Measurements from ENCODE around the gene ARRDC2. TPM values are rescaled to one million over a fixed set of nuclear protein-coding genes. Genes with fewer than 3 reads are reported as not detected.
"Not testable (repeated sequence)": the region's sequence is repeated elsewhere in the genome, so short reads cannot be mapped to it uniquely, and the experiment has no call there.

Gene ARRDC2
- total and polyA plus RNA-seq, 3 experiments from 2014 or later, result 33.5 to 45.8 (median 37.1) TPM

DNA sequence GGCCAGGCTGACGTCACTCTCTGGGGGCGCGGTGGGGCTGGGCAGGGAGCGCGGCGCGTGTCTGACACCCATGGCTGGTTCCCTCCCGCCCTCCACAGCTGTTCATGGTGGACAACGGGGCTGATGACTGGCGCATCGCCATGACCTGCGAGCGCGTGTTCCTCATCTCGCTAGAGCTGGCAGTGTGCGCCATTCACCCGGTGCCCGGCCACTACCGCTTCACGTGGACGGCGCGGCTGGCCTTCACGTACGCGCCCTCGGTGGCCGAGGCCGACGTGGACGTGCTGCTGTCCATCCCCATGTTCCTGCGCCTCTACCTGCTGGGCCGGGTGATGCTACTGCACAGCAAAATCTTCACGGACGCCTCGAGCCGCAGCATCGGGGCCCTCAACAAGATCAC, 26.4 kb upstream of the ARRDC2 start:
- ChIA-PET POLR2A (no interaction called here), CTCF (interaction anchor here (2.1 kb wide), 1 partner anchor 44 kb away, joined by 7 read pairs; no protein-coding TSS in a partner anchor)
- H3K36me3 Mint-ChIP-seq, result no peaks in the 10 kb centered on the region

DNA sequence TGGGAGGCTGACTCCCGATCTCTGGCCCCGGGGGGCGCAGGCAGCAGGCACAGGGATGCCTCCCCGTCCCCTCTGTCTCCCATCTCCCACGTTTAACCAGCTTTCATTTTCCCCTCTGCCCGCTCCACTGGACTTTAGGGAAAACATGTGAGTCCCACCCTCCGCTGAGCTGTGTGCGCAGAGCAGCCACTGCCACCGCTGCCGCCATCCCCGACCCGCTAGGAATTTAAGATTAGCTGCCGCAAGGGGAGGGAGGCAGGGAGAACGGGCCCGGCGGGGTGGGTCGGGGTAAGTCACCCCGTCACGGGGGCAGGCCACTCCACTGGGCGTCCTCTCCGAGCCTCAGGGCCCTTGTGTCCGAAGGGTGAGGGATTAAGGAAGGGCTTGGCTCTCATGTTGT, 25.5 kb upstream of the ARRDC2 start:
- H3K27ac Mint-ChIP-seq, result no peak overlapping the region
- H3K4me1 Mint-ChIP-seq, result no peaks in the 10 kb centered on the region
- H3K36me3 ChIP-seq (ENCODE audit: insufficient read depth, low read length), result no peaks in the 10 kb centered on the region
- H3K4me3 ChIP-seq (ENCODE audit: low read length), result no peak overlapping the region
- H3K36me3 Mint-ChIP-seq, result no peaks in the 10 kb centered on the region
- no peaks in the 10 kb centered on the region for H3K9me3 ChIP-seq (ENCODE audit: low read length)
- no peaks in the 10 kb centered on the region for H3K27me3 ChIP-seq (ENCODE audit: insufficient read depth, low read length, poor library complexity, severe bottlenecking)
- no peak overlapping the region for H3K4me3 Mint-ChIP-seq
- no peaks in the 10 kb centered on the region for H3K4me1 ChIP-seq (ENCODE audit: insufficient read depth, low read length)
- ChIA-PET CTCF (interaction anchor here (2.1 kb wide), 1 partner anchor 44 kb away, joined by 7 read pairs; no protein-coding TSS in a partner anchor), POLR2A (no interaction called here)
- no peaks in the 10 kb centered on the region for H3K9me3 Mint-ChIP-seq
- no peak for DNase-seq
- H3K27me3 Mint-ChIP-seq, result peaks cover 15 to 21% of the 10 kb centered on the region in 2 donors
- H3K27ac ChIP-seq (ENCODE audit: low read depth, low read length), result no peak overlapping the region

More for the DNA sequence above, 26.4 kb upstream of the ARRDC2 start:
- H3K4me1 ChIP-seq (ENCODE audit: insufficient read depth, low read length), result no peaks in the 10 kb centered on the region
- H3K36me3 ChIP-seq (ENCODE audit: insufficient read depth, low read length), result no peaks in the 10 kb centered on the region
- no peaks in the 10 kb centered on the region for H3K9me3 ChIP-seq (ENCODE audit: low read length)
- H3K9me3 Mint-ChIP-seq, result no peaks in the 10 kb centered on the region
- no peaks in the 10 kb centered on the region for H3K27me3 ChIP-seq (ENCODE audit: insufficient read depth, low read length, poor library complexity, severe bottlenecking)
- H3K4me1 Mint-ChIP-seq, result no peaks in the 10 kb centered on the region
- no peak for DNase-seq
- no peak overlapping the region for H3K4me3 ChIP-seq (ENCODE audit: low read length)
- H3K27ac Mint-ChIP-seq, result no peak overlapping the region
- no peak overlapping the region for H3K4me3 Mint-ChIP-seq
- H3K27ac ChIP-seq (ENCODE audit: low read depth, low read length), result no peak overlapping the region
- peaks cover 15 to 21% of the 10 kb centered on the region in 2 donors for H3K27me3 Mint-ChIP-seq

DNA sequence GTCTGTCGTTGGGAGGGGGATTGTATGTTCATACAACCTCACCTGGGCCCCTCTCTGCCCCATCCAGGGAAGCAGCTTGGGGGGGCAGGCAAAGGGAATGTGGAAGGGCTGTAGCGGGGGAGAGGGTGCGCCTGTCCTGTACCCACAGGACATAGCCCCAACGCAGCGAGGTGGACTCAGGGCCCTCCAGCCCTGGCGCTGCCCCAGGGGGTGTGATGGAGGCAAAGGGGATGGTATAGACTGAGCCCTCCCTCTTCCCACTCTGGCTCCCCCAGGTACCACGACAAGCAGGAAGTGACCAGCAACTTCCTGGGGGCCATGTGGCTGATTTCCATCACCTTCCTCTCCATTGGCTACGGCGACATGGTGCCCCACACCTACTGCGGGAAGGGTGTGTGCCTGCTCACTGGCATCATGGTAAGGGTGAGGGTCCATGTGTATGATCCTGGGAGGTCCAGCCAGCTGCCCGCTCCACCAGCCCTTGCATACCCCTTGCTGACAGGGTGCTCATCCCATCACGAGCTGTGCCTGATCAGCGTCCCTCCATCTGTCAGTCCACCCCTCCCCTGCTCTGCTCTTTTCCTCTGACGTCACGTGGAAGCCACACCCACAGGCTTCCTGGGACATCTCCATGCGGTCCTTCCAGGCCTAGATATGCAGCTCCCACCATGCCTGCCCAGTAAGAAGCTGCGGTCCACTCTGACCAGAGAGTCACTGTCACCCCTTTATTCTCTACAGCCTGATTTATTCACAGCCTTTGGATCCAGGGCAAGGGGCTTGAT, 22.7 kb upstream of the ARRDC2 start:
- H3K27ac ChIP-seq (ENCODE audit: low read depth, low read length), result no peak overlapping the region
- ChIA-PET CTCF (no interaction called here), POLR2A (no interaction called here)
- H3K4me1 ChIP-seq (ENCODE audit: insufficient read depth, low read length), result no peaks in the 10 kb centered on the region
- Mint-ChIP-seq H3K4me3 (no peak overlapping the region), H3K9me3 (no peaks in the 10 kb centered on the region), H3K27ac (no peak overlapping the region), H3K27me3 (peaks cover 11 to 15% of the 10 kb centered on the region in 2 donors), H3K4me1 (no peaks in the 10 kb centered on the region), H3K36me3 (no peaks in the 10 kb centered on the region)
- no peak overlapping the region for H3K4me3 ChIP-seq (ENCODE audit: low read length)
- no peak for DNase-seq
- no peaks in the 10 kb centered on the region for H3K36me3 ChIP-seq (ENCODE audit: insufficient read depth, low read length)
- no peaks in the 10 kb centered on the region for H3K27me3 ChIP-seq (ENCODE audit: insufficient read depth, low read length, poor library complexity, severe bottlenecking)
- no peaks in the 10 kb centered on the region for H3K9me3 ChIP-seq (ENCODE audit: low read length)

DNA sequence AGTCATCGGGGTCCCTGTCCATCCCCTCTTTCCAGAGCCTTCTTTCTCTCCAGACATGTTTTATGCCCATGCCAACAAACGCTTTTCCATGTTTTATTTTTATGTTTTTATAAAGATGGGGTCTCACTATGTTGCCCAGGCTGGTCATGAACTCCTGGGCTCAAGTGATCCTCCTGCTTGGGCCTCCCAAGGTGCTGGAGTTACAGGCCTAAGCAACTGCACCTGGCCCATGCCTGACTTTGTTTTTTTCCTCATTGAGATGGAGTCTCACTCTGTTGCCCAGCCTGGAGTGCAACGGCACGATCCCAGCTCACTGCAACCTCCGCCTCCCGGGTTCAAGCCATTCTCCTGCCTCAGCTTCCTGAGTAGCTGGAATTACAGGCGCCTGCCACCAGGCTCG, 21.4 kb upstream of the ARRDC2 start:
- H3K36me3 Mint-ChIP-seq; H3K9me3 Mint-ChIP-seq; DNase-seq; H3K4me1 Mint-ChIP-seq; H3K27ac Mint-ChIP-seq; H3K27me3 ChIP-seq (ENCODE audit: insufficient read depth, low read length, poor library complexity, severe bottlenecking); CTCF ChIA-PET; H3K4me1 ChIP-seq (ENCODE audit: insufficient read depth, low read length); POLR2A ChIA-PET; H3K9me3 ChIP-seq (ENCODE audit: low read length); H3K4me3 ChIP-seq (ENCODE audit: low read length); H3K4me3 Mint-ChIP-seq; H3K36me3 ChIP-seq (ENCODE audit: insufficient read depth, low read length); H3K27ac ChIP-seq (ENCODE audit: low read depth, low read length): not testable (repeated sequence)
- peaks cover 8 to 12% of the 10 kb centered on the region in 2 donors for H3K27me3 Mint-ChIP-seq

DNA sequence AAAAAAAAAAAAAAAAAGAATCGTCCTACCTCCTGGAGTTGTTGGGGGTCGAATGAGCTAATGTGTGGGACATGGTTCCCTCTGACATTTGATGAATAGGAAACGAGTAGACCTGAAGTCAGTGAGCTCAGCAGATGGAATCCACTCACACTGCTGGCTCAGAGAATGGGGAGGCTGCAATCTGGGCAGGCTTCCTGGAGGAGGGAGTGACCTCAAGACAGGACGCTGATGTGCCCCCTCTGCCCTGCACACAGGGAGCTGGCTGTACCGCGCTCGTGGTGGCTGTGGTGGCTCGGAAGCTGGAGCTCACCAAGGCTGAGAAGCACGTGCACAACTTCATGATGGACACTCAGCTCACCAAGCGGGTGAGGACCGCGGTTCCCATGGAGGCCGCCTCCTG, 19.8 kb upstream of the ARRDC2 start:
- no peak overlapping the region for H3K4me3 ChIP-seq (ENCODE audit: low read length)
- POLR2A ChIA-PET, result no interaction called here

DNA sequence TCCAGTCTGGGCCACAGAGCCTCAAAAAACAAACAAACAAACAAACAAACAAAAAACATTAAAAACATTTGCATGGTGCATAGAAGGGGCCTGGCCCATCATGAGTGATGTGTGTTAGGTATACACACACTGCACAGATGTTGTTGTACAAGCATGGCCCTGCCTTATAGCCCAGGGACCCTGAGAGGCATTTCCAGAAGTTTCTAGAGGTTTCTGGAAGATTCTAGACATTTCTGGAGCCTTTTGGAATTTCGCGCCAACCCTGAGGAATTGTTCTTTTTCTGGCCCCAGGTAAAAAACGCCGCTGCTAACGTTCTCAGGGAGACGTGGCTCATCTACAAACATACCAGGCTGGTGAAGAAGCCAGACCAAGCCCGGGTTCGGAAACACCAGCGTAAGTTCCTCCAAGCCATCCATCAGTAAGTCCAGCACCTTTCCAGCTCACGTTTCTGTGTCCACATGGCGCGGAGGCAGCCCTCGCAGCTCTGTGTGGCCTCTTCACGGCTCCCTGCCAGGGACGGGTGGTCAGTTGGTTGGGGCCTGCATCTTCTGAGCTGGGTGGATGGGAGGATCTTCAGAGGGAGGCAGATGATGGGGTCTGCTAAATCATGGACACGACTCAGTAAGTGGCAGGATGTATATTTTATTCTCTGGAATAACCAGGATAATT, 18.4 kb upstream of the ARRDC2 start:
- no peak overlapping the region for H3K4me3 Mint-ChIP-seq
- Histone ChIP-seq H3K9me3 (ENCODE audit: low read length) (no peaks in the 10 kb centered on the region), H3K27me3 (ENCODE audit: insufficient read depth, low read length, poor library complexity, severe bottlenecking) (no peaks in the 10 kb centered on the region), H3K4me1 (ENCODE audit: insufficient read depth, low read length) (no peaks in the 10 kb centered on the region), H3K27ac (ENCODE audit: low read depth, low read length) (no peak overlapping the region), H3K4me3 (ENCODE audit: low read length) (no peak overlapping the region), H3K36me3 (ENCODE audit: insufficient read depth, low read length) (no peaks in the 10 kb centered on the region)
- CTCF ChIA-PET, result interaction anchor here (2.0 kb wide), 1 partner anchor 130 kb away, joined by 5 read pairs; the partner anchor contains the start of gene RPL18A
- no peaks in the 10 kb centered on the region for H3K36me3 Mint-ChIP-seq
- no peaks in the 10 kb centered on the region for H3K4me1 Mint-ChIP-seq
- no peak for DNase-seq
- no peaks in the 10 kb centered on the region for H3K9me3 Mint-ChIP-seq
- POLR2A ChIA-PET, result no interaction called here
- no peak overlapping the region for H3K27ac Mint-ChIP-seq
- H3K27me3 Mint-ChIP-seq, result peaks cover 8 to 9% of the 10 kb centered on the region in 2 donors

More for the DNA sequence above, 19.8 kb upstream of the ARRDC2 start:
- H3K4me3 Mint-ChIP-seq, result no peak overlapping the region
- CTCF ChIA-PET, result interaction anchor here (1.3 to 1.6 kb wide), 2 partner anchors 9 to 56 kb away, joined by 4 to 7 read pairs; no protein-coding TSS in a partner anchor
- no peaks in the 10 kb centered on the region for H3K9me3 ChIP-seq (ENCODE audit: low read length)
- H3K27me3 Mint-ChIP-seq, result peaks cover 8 to 9% of the 10 kb centered on the region in 2 donors
- no peaks in the 10 kb centered on the region for H3K36me3 ChIP-seq (ENCODE audit: insufficient read depth, low read length)
- H3K27me3 ChIP-seq (ENCODE audit: insufficient read depth, low read length, poor library complexity, severe bottlenecking), result no peaks in the 10 kb centered on the region
- H3K4me1 Mint-ChIP-seq, result no peaks in the 10 kb centered on the region
- DNase-seq, result no peak
- H3K36me3 Mint-ChIP-seq, result no peaks in the 10 kb centered on the region
- no peaks in the 10 kb centered on the region for H3K9me3 Mint-ChIP-seq
- no peak overlapping the region for H3K27ac ChIP-seq (ENCODE audit: low read depth, low read length)
- H3K4me1 ChIP-seq (ENCODE audit: insufficient read depth, low read length), result no peaks in the 10 kb centered on the region
- no peak overlapping the region for H3K27ac Mint-ChIP-seq

DNA sequence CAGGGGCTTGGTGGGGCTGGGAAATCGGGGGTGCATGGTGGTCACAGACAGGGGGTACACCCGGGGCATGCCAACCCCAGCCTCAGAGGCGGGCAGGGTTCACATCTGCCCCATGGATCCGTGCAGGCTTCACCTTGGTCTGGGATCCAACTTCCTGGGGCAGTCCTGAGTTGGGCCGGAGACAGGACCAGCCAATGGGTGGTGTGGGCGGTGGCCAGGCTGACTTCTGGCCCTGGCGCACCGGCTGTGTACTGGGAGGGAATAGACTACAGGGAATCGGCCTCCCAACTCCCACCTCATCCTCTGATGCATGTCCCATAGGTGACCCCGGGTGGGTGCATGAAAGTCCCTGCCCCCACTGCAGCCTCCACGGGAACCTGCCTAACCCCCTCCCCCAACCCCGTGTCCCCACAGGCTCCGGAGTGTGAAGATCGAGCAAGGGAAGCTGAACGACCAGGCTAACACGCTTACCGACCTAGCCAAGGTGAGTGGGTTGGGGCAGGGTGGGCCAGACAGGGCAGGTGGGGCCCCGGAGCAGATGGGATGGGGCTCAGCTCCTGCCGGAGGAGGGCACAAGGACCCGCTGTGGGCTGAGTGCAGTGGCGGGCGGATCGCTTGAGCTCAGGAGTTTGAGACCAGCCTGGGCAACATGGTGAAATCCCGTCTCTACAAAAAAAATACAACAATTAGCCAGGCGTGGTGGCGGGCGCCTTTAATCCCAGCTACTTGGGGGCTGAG, 14.7 kb upstream of the ARRDC2 start:
- CTCF ChIA-PET, result interaction anchor here (5.3 to 8.7 kb wide), 3 partner anchors 47 to 135 kb away, joined by 38 to 201 read pairs (median 39); partner anchors contain the start of genes CCDC124 and RPL18A
- H3K36me3 Mint-ChIP-seq, result no peaks in the 10 kb centered on the region
- Histone ChIP-seq H3K27me3 (ENCODE audit: insufficient read depth, low read length, poor library complexity, severe bottlenecking) (no peaks in the 10 kb centered on the region), H3K36me3 (ENCODE audit: insufficient read depth, low read length) (no peaks in the 10 kb centered on the region), H3K4me3 (ENCODE audit: low read length) (no peak overlapping the region), H3K27ac (ENCODE audit: low read depth, low read length) (no peak overlapping the region), H3K4me1 (ENCODE audit: insufficient read depth, low read length) (no peaks in the 10 kb centered on the region), H3K9me3 (ENCODE audit: low read length) (no peaks in the 10 kb centered on the region)
- DNase-seq, result no peak
- POLR2A ChIA-PET, result no interaction called here
- no peaks in the 10 kb centered on the region for H3K9me3 Mint-ChIP-seq
- H3K4me1 Mint-ChIP-seq, result peaks cover 3 to 6% (median 6%) of the 10 kb centered on the region in 3 donors
- peaks cover 0 to 7% of the 10 kb centered on the region in 2 donors for H3K27me3 Mint-ChIP-seq
- H3K27ac Mint-ChIP-seq, result no peak overlapping the region
- no peak overlapping the region for H3K4me3 Mint-ChIP-seq
